Measurements from ENCODE around the gene NEUROD1.

DNA sequence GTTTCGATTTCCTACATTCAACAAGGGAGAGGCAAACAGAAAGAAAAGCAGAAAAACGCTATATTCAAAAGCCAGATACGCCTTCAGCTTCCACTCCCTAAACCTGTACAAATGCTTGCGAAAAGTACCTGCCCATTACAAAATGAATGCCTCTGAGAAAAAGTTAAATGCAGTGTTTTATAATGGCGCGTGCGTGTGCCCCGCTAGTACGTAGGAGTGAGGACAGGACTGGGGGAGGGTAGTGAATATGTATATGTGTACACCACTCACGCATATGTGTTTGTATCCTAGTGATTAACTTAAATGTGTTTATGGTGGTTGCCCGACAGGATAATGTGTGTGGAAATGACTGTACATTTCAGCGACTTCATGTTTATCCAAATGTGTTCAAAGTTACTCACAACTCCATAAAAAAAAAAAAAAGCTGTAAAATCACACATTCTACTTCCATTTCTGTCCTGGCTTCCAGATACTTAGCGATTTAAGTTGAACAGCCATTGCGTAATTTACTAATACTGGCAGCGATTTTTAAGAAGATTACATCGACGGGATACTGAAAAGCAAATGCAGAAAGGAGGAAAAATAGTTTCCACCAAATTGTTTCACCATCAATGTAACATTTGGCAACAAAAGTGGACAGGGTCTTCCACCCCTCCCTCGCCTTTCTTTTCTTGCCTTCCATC, 1.3 kb downstream of the NEUROD1 start:
- TF ChIP-seq CTCF (IDR thresholded peaks at IDR 0.05; ENCODE audit: borderline replicate concordance, extremely low read depth, low read length, poor library complexity, severe bottlenecking): no peak
- no peak for TF ChIP-seq EZH2 (IDR thresholded peaks at IDR 0.05; ENCODE audit: borderline replicate concordance, low read depth, low read length, severe bottlenecking)

Measured in DND-41 (cell line).